HuH-7.5 (cell line): ENCODE results near the gene GALNT2.
A peak's percentile ranks its signal among the peaks of the same experiment; 100 is the strongest.

Experiments used
- DNase-seq: peaks from one replicate; pipeline ENCODE4 v3.0.0; 2011; ENCODE audit warnings: low spot score

Gene GALNT2

GRCh38 chr1:230050973-230051735 is 15.9 kb upstream of the GALNT2 start:
- DNase-seq: no peak

- DNase-seq: no peak
Measured at GRCh38 chr1:230052018-230052417, 15.0 kb upstream of the GALNT2 start.

- no peak for DNase-seq
Measured at GRCh38 chr1:230052665-230053064, 14.4 kb upstream of the GALNT2 start.

GRCh38 chr1:230054092-230054749 is 12.8 kb upstream of the GALNT2 start:
- DNase-seq: no peak

GRCh38 chr1:230056098-230056497 is 10.9 kb upstream of the GALNT2 start:
- no peak for DNase-seq

- no peak for DNase-seq
Measured at GRCh38 chr1:230057100-230057499, 9.9 kb upstream of the GALNT2 start.

- no peak for DNase-seq
Measured at GRCh38 chr1:230057681-230058565, 9.1 kb upstream of the GALNT2 start.

- DNase-seq: no peak
Measured at GRCh38 chr1:230058626-230059025, 8.4 kb upstream of the GALNT2 start.

GRCh38 chr1:230061801-230062200 is 5.2 kb upstream of the GALNT2 start:
- DNase-seq: no peak

GRCh38 chr1:230062521-230062920 is 4.5 kb upstream of the GALNT2 start:
- no peak for DNase-seq

GRCh38 chr1:230064283-230064682 is 2.8 kb upstream of the GALNT2 start:
- no peak for DNase-seq

- DNase-seq: no peak
Measured at GRCh38 chr1:230065161-230065560, 1.9 kb upstream of the GALNT2 start.

- DNase-seq: no peak
Measured at GRCh38 chr1:230065571-230065970, 1.5 kb upstream of the GALNT2 start.

- DNase-seq: no peak
Measured at GRCh38 chr1:230066031-230066430, 1.0 kb upstream of the GALNT2 start.

- DNase-seq: peak; percentile 51
Measured at GRCh38 chr1:230067419-230067870, 407 bp downstream of the GALNT2 start.

GRCh38 chr1:230067871-230068620 is 1.0 kb downstream of the GALNT2 start:
- DNase-seq: peak; percentile 59

GRCh38 chr1:230068621-230068873 is 1.5 kb downstream of the GALNT2 start:
- DNase-seq: no peak

GRCh38 chr1:230068952-230069684 is 2.1 kb downstream of the GALNT2 start:
- DNase-seq: peak; percentile 31

GRCh38 chr1:230069796-230070195 is 2.8 kb downstream of the GALNT2 start:
- DNase-seq: no peak

GRCh38 chr1:230070321-230071208 is 3.5 kb downstream of the GALNT2 start:
- no peak for DNase-seq
